ENCODE measurements around the gene SLC31A1.

SLC31A1 gene

GRCh38 chr9:113221003-113221799 lies at the start of gene SLC31A1, which contains the start of gene FKBP15:
Gene SLC31A1, plus strand, starts transcription at chr9:113221544. Its CDS starts 34,605 bp downstream, at chr9:113256149.
Gene FKBP15, minus strand, starts transcription at chr9:113221277. Its CDS starts 34 bp downstream, at chr9:113221243.
- peak; percentile 99 for DNase-seq (ENCODE audit: low read depth)

GRCh38 chr9:113173341-113173740 lies 48.0 kb upstream of the SLC31A1 start:
- no peak for TF ChIP-seq CTCF (conservative IDR thresholded peaks at IDR 0.05; ENCODE audit: low read depth, low read length)
- H3K4me3 ChIP-seq (ENCODE audit: low read depth, low read length) = no peak overlapping the region
- DNase-seq (ENCODE audit: low read depth) = no peak

More at GRCh38 chr9:113221003-113221799, at the start of gene SLC31A1, which contains the start of gene FKBP15:
- peak within 1 kb of the TSS; percentile 95 for H3K4me3 ChIP-seq (ENCODE audit: low read depth, low read length)
- no peak for TF ChIP-seq CTCF (conservative IDR thresholded peaks at IDR 0.05; ENCODE audit: low read depth, low read length)

- DNase-seq (ENCODE audit: low read depth) = no peak
- no peak for TF ChIP-seq CTCF (conservative IDR thresholded peaks at IDR 0.05; ENCODE audit: low read depth, low read length)
- H3K4me3 ChIP-seq (ENCODE audit: low read depth, low read length) = no peak overlapping the region
Observed at GRCh38 chr9:113176803-113177202, 44.5 kb upstream of the SLC31A1 start.

- no peak for TF ChIP-seq CTCF (conservative IDR thresholded peaks at IDR 0.05; ENCODE audit: low read depth, low read length)
- no peak for DNase-seq (ENCODE audit: low read depth)
- no peak overlapping the region for H3K4me3 ChIP-seq (ENCODE audit: low read depth, low read length)
Observed at GRCh38 chr9:113177251-113177650, 44.1 kb upstream of the SLC31A1 start.

- DNase-seq (ENCODE audit: low read depth) = peak; percentile 39
- TF ChIP-seq CTCF (conservative IDR thresholded peaks at IDR 0.05; ENCODE audit: low read depth, low read length) = no peak
- H3K4me3 ChIP-seq (ENCODE audit: low read depth, low read length) = no peak overlapping the region
Observed at GRCh38 chr9:113178087-113178486, 43.3 kb upstream of the SLC31A1 start.

- TF ChIP-seq CTCF (conservative IDR thresholded peaks at IDR 0.05; ENCODE audit: low read depth, low read length) = no peak
- no peak for DNase-seq (ENCODE audit: low read depth)
- H3K4me3 ChIP-seq (ENCODE audit: low read depth, low read length) = no peak overlapping the region
Observed at GRCh38 chr9:113179839-113180238, 41.5 kb upstream of the SLC31A1 start.

- TF ChIP-seq CTCF (conservative IDR thresholded peaks at IDR 0.05; ENCODE audit: low read depth, low read length) = no peak
- H3K4me3 ChIP-seq (ENCODE audit: low read depth, low read length) = no peak overlapping the region
- DNase-seq (ENCODE audit: low read depth) = no peak
Observed at GRCh38 chr9:113181165-113181564, 40.2 kb upstream of the SLC31A1 start.
